ENCODE data around the gene NEK1.

NEK1 gene, protein sequence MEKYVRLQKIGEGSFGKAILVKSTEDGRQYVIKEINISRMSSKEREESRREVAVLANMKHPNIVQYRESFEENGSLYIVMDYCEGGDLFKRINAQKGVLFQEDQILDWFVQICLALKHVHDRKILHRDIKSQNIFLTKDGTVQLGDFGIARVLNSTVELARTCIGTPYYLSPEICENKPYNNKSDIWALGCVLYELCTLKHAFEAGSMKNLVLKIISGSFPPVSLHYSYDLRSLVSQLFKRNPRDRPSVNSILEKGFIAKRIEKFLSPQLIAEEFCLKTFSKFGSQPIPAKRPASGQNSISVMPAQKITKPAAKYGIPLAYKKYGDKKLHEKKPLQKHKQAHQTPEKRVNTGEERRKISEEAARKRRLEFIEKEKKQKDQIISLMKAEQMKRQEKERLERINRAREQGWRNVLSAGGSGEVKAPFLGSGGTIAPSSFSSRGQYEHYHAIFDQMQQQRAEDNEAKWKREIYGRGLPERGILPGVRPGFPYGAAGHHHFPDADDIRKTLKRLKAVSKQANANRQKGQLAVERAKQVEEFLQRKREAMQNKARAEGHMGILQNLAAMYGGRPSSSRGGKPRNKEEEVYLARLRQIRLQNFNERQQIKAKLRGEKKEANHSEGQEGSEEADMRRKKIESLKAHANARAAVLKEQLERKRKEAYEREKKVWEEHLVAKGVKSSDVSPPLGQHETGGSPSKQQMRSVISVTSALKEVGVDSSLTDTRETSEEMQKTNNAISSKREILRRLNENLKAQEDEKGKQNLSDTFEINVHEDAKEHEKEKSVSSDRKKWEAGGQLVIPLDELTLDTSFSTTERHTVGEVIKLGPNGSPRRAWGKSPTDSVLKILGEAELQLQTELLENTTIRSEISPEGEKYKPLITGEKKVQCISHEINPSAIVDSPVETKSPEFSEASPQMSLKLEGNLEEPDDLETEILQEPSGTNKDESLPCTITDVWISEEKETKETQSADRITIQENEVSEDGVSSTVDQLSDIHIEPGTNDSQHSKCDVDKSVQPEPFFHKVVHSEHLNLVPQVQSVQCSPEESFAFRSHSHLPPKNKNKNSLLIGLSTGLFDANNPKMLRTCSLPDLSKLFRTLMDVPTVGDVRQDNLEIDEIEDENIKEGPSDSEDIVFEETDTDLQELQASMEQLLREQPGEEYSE (N-terminal part only)

DNA sequence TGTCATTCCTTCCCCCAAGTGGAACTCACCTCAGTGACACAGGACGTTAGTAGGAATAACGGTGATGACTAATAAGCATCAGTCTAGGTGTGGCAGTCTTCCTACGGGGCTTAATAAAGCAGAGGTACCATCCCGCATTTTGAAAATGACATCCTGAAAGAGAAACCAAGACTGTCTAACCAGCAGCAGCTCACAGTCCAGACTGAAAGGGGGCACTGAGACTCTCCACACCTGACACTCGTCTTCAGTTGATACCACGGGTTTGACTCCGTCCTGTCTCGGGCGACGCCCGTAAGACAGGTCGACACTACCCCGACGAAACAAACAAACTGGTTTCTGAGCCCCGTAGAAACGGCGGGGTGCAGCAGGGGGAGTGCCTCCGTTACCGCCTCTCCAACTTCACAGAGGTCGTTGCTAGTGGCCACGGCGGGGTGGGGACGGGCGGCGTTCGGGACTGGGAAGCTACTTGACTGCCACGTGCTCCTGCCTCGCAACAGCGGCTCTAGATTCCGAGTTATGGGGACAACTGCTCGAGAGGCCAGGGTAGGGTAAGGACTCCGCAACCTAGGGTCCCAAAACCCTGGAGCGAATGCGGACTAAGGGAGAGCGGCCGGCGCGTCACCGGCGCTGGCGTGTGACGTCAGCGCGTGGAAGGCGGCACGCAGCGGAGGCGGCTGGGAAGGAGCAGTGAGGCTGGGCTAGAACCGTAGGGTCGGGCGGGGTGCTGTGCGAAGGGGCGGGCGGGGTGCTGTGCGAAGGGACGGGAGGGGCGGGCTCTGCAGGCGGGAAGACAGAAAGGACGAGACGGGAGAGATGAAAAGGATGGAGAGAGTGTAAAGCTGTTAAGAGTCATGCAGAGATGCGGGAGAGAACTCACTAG, at the start of gene NEK1:
Gene NEK1 (minus strand): TSS at position 593 of the 880 bp plus-strand sequence. CDS start 9,953 bp downstream, outside the sequence.
- H3K27me3 Mint-ChIP-seq = no peaks in the 10 kb centered on the region
- peak within 1 kb of the TSS; percentile 90 for H3K4me3 Mint-ChIP-seq
- intact Hi-C loops (cut with micrococcal nuclease) = loop anchor here (1.0 to 5.0 kb wide), 5 partner anchors 8 to 600 kb away; partner anchors contain the start of genes CBR4, CLCN3, HPF1 and MFAP3L
- H3K27ac Mint-ChIP-seq = peak within 1 kb of the TSS; percentile 97
- H3K36me3 Mint-ChIP-seq (ENCODE audit: low read depth) = peaks cover 9% of the 10 kb centered on the region
- H3K4me1 Mint-ChIP-seq (ENCODE audit: low read depth) = peaks cover 11% of the 10 kb centered on the region
- no peaks in the 10 kb centered on the region for H3K9me3 Mint-ChIP-seq

DNA sequence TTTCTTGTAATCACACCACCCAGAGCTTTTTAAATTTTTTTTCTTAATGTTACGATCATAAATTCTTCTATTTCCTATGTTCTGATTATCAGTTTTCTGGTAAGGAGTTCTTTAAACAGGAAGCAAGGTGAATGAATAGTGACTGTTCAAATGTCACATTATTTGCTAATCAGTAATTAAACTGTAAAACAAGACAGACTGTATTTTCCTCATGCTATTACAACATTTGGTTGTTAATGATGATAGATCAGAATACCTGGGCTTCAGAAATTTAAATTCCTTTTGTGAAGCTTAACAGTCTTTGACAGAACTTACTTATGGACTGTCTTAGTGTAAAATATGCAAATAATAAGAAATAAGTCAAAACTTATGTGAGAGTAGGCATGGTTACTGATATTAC, 49.4 kb upstream of the NEK1 start:
- Mint-ChIP-seq H3K27me3 (no peaks in the 10 kb centered on the region), H3K36me3 (ENCODE audit: low read depth) (no peaks in the 10 kb centered on the region), H3K9me3 (no peaks in the 10 kb centered on the region), H3K4me3 (no peak overlapping the region), H3K4me1 (ENCODE audit: low read depth) (peaks cover 17% of the 10 kb centered on the region), H3K27ac (no peak overlapping the region)
- intact Hi-C loops (cut with micrococcal nuclease) = no loop called here

DNA sequence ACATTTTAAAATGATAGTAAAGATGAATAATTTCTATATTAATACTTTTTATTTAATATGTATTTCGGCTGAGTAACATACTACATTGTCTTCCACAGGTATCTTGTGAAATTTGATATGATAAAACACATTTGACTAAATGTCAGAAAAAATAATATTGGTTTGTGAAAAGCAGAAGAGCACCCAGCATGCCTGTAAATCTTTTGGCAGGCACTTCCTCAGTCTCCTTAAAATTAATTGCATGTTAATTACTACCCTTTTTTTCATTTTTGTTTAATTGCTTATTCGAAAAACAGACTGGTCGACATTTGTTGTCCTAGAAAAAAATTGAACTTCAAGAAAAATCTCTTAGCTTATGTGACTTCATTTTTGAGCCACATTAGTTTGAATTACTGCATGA, 48.5 kb upstream of the NEK1 start:
- Mint-ChIP-seq H3K27ac (no peak overlapping the region), H3K4me3 (no peak overlapping the region), H3K9me3 (no peaks in the 10 kb centered on the region), H3K36me3 (ENCODE audit: low read depth) (peaks cover 4% of the 10 kb centered on the region), H3K4me1 (ENCODE audit: low read depth) (peaks cover 12% of the 10 kb centered on the region), H3K27me3 (no peaks in the 10 kb centered on the region)
- intact Hi-C loops (cut with micrococcal nuclease) = no loop called here

DNA sequence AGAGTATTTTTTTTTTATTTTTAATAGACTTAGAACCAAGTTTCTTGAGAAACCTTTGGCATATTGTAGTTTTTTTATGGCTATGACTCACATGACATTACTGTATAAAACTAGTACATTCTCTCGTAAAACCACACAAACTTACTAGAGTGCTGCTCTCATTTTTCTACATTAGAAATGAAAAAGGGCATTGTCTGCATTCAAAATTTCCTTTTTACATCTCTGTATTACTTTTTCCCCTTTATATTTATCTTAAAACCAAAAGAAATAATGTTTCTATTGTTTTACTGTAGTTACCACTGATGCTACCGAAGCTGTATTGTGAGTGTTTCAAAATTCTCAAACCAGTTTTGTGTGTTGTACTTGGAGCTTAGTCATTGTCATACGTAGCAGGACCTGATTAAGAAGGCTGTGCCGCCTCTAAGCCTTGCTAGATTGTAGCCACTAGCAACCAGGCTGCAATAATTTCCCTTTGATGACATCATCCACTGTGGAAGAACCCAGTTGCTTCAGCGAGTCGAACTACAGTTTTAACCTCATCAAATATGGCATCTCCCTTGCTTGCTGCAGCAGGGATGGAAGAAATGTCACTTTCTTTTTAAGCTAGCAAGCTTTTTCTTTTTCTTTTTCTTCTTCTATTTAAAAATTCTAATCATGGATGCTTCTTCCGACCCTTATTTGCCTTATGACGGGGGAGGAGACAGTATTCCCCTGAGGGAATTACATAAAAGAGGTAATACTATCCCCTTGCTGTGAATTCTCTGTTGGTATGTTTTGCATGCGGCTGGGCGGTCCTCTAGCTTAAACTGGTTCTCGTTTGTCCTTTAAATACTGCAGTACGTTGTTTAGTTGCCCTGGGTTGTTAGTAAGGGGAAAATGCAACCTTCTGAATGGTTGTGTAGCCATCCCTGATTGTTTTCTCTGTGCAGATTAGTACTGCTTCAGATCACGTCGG, 47.6 kb upstream of the NEK1 start:
- intact Hi-C loops (cut with micrococcal nuclease) = loop anchor here (5.0 kb wide), 1 partner anchor 38 kb away; the partner anchor contains the start of gene CLCN3
- Mint-ChIP-seq H3K9me3 (no peaks in the 10 kb centered on the region), H3K36me3 (ENCODE audit: low read depth) (peaks cover 12% of the 10 kb centered on the region), H3K4me1 (ENCODE audit: low read depth) (peaks cover 12% of the 10 kb centered on the region), H3K27ac (peak overlapping the region; percentile 71), H3K4me3 (peak overlapping the region; percentile 55), H3K27me3 (no peaks in the 10 kb centered on the region)

DNA sequence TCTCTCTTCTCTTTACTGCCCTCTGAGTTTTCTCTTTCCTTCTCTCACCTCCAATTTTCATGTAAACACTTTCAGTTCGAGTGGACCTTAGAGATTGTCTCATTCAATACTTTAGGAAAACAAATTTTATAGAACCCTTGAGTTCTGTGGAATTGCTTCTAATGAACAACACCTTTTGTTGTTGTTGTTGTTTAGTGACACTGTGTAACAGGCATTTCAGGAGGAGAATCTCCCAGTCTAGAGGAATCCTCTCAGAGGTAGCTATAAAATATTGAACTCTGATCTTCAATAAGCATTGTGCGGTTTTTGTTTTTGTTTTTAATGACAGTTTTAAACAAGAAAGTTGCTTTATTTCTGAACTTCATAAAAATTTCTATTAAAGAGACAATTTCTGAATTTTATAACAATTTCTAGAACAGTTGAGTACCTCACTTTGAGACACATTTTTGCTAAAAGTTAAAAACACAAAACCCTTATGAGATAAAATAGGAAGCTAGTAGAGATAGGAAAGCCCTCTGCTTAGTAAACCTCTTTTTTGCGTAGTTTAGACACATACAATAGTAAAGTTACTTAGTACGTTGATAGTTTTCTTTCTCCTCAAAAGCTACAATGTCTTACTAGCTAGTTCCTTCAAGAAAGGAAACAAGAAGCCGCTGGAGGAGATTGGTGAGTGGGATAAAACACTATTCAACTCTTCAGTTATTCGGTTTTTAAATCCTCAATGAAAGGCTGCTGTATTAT, 46.8 kb upstream of the NEK1 start:
- intact Hi-C loops (cut with micrococcal nuclease) = loop anchor here (5.0 kb wide), 1 partner anchor 37 kb away; the partner anchor contains the start of gene CLCN3
- no peak overlapping the region for H3K4me3 Mint-ChIP-seq
- peaks cover 12% of the 10 kb centered on the region for H3K36me3 Mint-ChIP-seq (ENCODE audit: low read depth)

DNA sequence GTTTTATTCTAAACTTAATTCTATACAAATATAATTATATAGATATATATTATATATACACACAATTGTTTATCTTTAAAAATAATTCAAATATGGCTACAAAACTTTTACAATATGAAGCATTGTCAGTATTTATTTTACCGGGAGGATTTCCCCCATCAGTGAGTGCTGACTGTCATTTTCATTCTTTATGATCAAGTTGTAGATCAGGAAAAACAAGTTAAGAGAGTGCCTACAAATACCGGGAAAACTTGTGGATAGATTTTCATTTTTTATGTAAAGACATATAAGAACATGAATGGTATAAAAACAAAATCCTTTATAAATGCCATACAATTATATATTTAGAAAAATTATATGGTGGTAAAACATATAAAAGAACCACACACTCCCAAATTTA, 45.8 kb upstream of the NEK1 start:
- Mint-ChIP-seq H3K4me3 (no peak overlapping the region), H3K27me3 (no peaks in the 10 kb centered on the region), H3K36me3 (ENCODE audit: low read depth) (peaks cover 15% of the 10 kb centered on the region), H3K4me1 (ENCODE audit: low read depth) (peaks cover 21% of the 10 kb centered on the region), H3K9me3 (no peaks in the 10 kb centered on the region), H3K27ac (no peak overlapping the region)
- intact Hi-C loops (cut with micrococcal nuclease) = loop anchor here (5.0 kb wide), 1 partner anchor 36 kb away; the partner anchor contains the start of gene CLCN3

More for the DNA sequence above, 46.8 kb upstream of the NEK1 start:
- Mint-ChIP-seq H3K27me3 (no peaks in the 10 kb centered on the region), H3K27ac (no peak overlapping the region), H3K9me3 (no peaks in the 10 kb centered on the region), H3K4me1 (ENCODE audit: low read depth) (peaks cover 14% of the 10 kb centered on the region)

DNA sequence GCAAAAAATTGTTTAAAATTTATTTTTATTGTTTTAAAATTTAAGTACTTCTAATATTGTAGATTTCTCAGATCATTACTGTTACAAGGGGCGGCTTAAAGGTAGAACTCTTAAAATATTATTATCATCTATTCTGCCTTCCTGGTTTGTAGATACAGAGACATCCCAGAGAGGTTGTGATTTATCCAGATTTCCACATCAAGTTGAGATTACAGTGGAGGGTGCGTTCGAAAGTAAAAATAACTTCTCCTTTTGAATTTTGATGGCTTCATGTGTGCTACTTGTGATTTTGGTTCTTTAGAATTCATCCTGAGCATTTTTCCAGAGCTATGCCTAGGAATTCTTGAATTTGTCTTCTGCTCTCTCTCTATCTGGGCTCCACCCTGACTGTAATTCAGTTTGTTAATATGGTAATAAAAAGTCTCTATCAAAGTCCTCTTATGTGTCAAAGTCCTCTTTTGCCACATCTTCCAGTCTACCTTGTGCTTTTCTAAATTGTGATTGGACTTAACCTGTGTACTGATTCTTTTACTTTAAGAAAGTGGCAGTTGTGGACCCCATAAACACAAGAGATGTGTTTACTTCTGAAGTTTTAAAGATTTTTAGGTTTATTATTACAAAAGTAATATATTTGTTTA, 45.2 kb upstream of the NEK1 start:
- intact Hi-C loops (cut with micrococcal nuclease) = loop anchor here (5.0 kb wide), 1 partner anchor 35 kb away; the partner anchor contains the start of gene CLCN3
- H3K4me1 Mint-ChIP-seq (ENCODE audit: low read depth) = peaks cover 21% of the 10 kb centered on the region
- no peak overlapping the region for H3K4me3 Mint-ChIP-seq
- H3K27me3 Mint-ChIP-seq = no peaks in the 10 kb centered on the region
- no peaks in the 10 kb centered on the region for H3K9me3 Mint-ChIP-seq
- no peak overlapping the region for H3K27ac Mint-ChIP-seq
- peaks cover 21% of the 10 kb centered on the region for H3K36me3 Mint-ChIP-seq (ENCODE audit: low read depth)

DNA sequence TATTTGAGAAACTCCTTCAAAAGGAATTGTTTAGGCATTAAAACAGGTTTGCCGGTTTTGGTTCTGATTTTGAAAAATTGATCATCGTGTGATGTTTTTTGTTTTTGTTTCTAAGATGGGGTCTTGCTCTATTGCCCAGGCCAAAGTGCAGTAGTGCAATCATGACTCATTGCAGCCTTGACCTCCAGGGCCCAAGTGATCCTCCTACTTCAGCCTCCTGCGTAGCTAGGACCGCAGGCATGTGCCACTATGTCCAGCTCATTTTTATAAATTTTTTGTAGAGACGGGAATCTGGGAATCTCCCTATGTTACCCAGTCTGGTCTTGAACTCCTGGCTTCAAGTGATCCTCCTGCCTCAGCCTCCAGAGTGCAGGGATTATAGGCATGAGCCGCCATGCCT, 43.0 kb upstream of the NEK1 start:
- H3K36me3 Mint-ChIP-seq (ENCODE audit: low read depth) = peaks cover 21% of the 10 kb centered on the region
- no peak overlapping the region for H3K4me3 Mint-ChIP-seq
- no peaks in the 10 kb centered on the region for H3K9me3 Mint-ChIP-seq
- no peak overlapping the region for H3K27ac Mint-ChIP-seq
- no peaks in the 10 kb centered on the region for H3K27me3 Mint-ChIP-seq
- intact Hi-C loops (cut with micrococcal nuclease) = loop anchor here (5.0 kb wide), 1 partner anchor 33 kb away; the partner anchor contains the start of gene CLCN3
- peaks cover 19% of the 10 kb centered on the region for H3K4me1 Mint-ChIP-seq (ENCODE audit: low read depth)

DNA sequence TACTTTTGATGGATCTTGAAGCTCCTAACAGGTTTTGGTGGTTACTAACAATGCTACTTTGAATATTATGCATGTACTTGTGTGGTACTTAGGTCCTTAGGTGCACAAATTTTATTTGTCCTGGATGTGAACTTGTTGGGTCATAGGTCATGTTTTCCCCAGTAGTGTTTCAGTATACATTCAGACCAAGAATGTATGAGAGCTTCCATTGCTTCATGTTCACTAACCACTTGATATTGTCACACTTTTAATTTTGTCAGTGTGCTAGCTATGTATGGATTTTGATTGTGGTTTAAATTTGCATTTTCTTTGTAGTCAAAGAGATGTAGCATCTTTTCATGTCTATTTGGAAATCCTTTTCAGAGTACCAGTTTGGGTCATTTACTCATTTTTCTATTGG, 40.2 kb upstream of the NEK1 start:
- Mint-ChIP-seq H3K27ac (no peak overlapping the region), H3K36me3 (ENCODE audit: low read depth) (peaks cover 21% of the 10 kb centered on the region), H3K9me3 (no peaks in the 10 kb centered on the region), H3K4me1 (ENCODE audit: low read depth) (peaks cover 18% of the 10 kb centered on the region), H3K4me3 (no peak overlapping the region), H3K27me3 (no peaks in the 10 kb centered on the region)
- intact Hi-C loops (cut with micrococcal nuclease) = no loop called here

DNA sequence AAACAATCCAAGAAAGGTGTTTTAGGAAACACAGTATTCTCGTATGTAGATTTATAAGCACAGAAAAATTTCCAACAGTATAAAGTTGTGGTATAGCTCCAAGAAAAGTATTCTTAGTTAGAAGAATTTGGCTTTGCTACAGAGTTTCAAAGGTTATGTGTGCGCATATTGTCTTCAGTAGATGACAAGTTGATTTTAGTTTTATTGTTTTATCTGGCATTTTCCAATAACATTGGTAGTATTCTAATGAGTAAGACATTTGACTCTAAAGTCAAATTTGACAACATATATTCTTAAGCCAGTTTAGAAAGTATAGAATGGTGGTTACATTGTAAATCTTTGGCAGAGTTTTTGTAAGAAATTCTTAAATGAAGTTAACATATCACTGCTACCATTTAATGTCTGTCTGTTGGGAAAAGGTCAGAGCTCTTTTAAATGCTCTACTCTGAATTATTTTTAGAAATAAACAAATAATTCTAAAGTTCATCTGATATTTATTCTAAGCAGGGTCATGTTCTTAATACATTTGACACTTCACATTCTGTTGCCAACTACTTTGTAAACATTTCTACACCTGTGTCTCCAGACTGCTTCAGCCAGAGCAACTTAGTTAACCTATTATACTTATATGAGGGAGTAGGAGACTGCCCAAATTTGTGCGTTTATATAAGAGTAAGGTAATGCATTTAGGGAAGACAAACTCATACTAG, 38.0 kb upstream of the NEK1 start:
- no peak overlapping the region for H3K27ac Mint-ChIP-seq
- intact Hi-C loops (cut with micrococcal nuclease) = no loop called here
- peaks cover 16% of the 10 kb centered on the region for H3K4me1 Mint-ChIP-seq (ENCODE audit: low read depth)
- peaks cover 23% of the 10 kb centered on the region for H3K36me3 Mint-ChIP-seq (ENCODE audit: low read depth)
- H3K9me3 Mint-ChIP-seq = no peaks in the 10 kb centered on the region
- no peaks in the 10 kb centered on the region for H3K27me3 Mint-ChIP-seq
- H3K4me3 Mint-ChIP-seq = no peak overlapping the region
